Pancreas (tissue), 10 donors: Measurements from ENCODE around the gene SYT5. TPM values are rescaled to one million over a fixed set of nuclear protein-coding genes. Genes with fewer than 3 reads are reported as not detected.

Experiments used
- ATAC-seq, 4 donors: fragments of 200-7000 bp; cut with Tn5 transposase; one replicate each; pipeline versions ENCODE4 v1.8.0 to v1.9.1; 2020; ENCODE audit warnings: mild to moderate bottlenecking in 4 of 4, moderate library complexity in 4 of 4
- DNase-seq, 6 donors: peaks; one replicate each; pipeline ENCODE4 v3.0.0-alpha.2; 2020
- FAIRE-seq: peaks from 2 replicates; lab custom pipeline; 2012; peaks lifted over from hg19 to GRCh38; lab: Jason Lieb, UNC
- H3K27ac ChIP-seq, 4 donors: fragments of 200-600 bp; sonication (generic); 1 replicate in 3 of 4; 2 replicates in 1 of 4; pipeline versions ENCODE4 v1.5.0 to v1.8.0; 2020
- H3K27me3 ChIP-seq, 4 donors: fragments of 200-600 bp; one replicate each; pipeline ENCODE4 v1.8.0; 2021
- H3K36me3 ChIP-seq, 3 donors: fragments of 200-600 bp; sonication (generic) in 1 of 3; one replicate each; pipeline versions ENCODE4 v1.5.0 to v1.8.0; 2020 to 2021
- H3K4me1 ChIP-seq, 3 donors: fragments of 200-600 bp; one replicate each; pipeline ENCODE4 v1.8.0; 2021
- H3K4me3 ChIP-seq, 4 donors: fragments of 200-600 bp; sonication (generic) in 2 of 4; one replicate each; pipeline versions ENCODE4 v1.5.0 to v1.8.0; 2020 to 2021
- H3K9me3 ChIP-seq, 4 donors: fragments of 200-600 bp; one replicate each; pipeline ENCODE4 v1.8.0; 2021
- WGBS, 2 donors: extraction: QIAGEN DNeasy Blood & Tissue Kit; methylation state at CpG; one replicate each; pipeline ENCODE4 v1.1.7; 2013; 5-methylcytosine and 5-hydroxymethylcytosine counted together
- intact Hi-C, 3 donors: fragments of 100-400 bp; cut with DNase I; formaldehyde crosslinking; loops; one replicate each; pipeline versions ENCODE4 v1.11.1 to v1.14.2; 2022
- polyA plus RNA-seq, 2 donors: library from polyadenylated mRNA; stranded (reverse); fragments of 200-250 nt; gene quantifications; one replicate each; pipeline ENCODE4 v1.2.3, GENCODE V29; 2013
- total RNA-seq, 6 donors: library from RNA; stranded (reverse); fragmentation: NEBNext Ultra II Directional in 4 of 6; extraction: Animal tissue kit (Norgen Biotek cat#: 25700) in 4 of 6; gene quantifications; one replicate each; pipeline versions ENCODE4 v1.2.1 to v1.2.4, GENCODE V29; 2021 to 2023
- TF ChIP-seq, protein P1 (sequence below), 4 donors: fragments of 200-600 bp; sonication (generic) in 3 of 4; IDR thresholded peaks; one replicate each; pipeline versions ENCODE4 v1.5.0 to v1.8.0; 2021; ENCODE audit warnings: antibody characterized with exemption in 4 of 4
- donor health status: healthy with polysubstance abuse.
- donor health status: DM: no; HTN: no; CAD: no; lungs with moderate emphysema.
- donor health status: DM: no; HTN: no; CAD: no.
- donor health status: control.
- donor health status: control.
- donor health status: Bipolar disorder and iron deficiency.
- donor health status: DM: yes; HTN: yes; CAD: no.
- donor health status: DM: no; HTN: no; CAD: no.
- donor health status: DM: no; HTN: no; CAD: no.
- donor health status: DM: yes; HTN: yes; CAD: no.

SYT5 gene
- total RNA-seq, result 1 to 10 TPM in 5 of 6 donors, under 1 TPM in 1; 0.88 to 3.7 (median 1.7) TPM
- 10 to 100 TPM; 10.6 to 41.1 TPM for polyA plus RNA-seq

DNA sequence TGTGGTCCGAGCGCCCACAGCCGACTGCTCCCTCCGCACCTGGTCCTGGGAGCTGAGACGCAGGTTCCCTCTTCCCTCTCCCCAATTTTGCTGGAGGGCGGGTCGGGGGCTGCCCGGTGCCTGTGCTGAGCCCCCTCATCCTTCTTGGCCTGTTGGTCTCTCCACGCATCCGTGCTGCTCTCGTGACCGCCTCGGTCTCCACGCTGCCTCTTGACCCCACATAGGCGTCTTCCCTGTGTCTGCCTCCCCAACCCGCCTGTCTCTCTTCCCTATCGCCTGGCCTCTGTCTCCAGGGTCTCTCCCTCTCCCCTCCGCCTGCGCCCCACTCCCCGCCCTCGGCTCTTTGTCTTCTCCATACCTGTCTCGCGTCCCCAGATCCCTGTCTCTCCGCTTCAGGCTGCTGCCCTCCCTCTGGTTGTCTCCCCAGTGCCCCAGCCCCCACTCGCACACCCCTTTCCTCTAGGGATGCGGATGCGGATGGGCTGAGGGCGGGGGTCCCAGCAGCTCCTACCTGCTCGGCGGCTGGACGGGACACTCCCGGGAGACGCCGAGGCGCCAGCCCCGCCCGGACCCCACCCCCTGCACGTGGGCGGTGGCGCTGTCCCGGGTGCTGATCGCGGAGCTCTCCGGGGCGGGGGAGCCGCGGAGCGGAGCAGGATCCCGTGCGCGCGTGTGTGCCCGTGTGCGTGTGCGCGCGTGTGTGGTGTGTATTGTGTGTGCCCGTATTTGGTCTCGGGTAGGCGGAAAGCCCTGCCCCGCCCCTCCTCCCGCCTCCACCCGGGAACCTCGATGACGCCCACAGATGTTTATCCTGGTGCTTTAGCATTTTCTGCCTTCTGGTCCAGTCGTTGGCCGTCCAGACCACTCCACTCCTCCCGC, at the start of gene SYT5:
TSS of gene SYT5 (minus strand) at position 684 of the 879 bp plus-strand sequence. CDS start 1,248 bp downstream, outside the sequence.
- WGBS, 2 donors, result 1 to 3% methylated on average over 36 to 68 of the region's 68 CpGs
- Histone ChIP-seq H3K36me3 (no peaks in the 10 kb centered on the region), H3K9me3 (no peaks in the 10 kb centered on the region), H3K4me3 (peak within 1 kb of the TSS in 3 of 4 donors; percentile 4 to 14 (median 5)), H3K27ac (no peak within 1 kb of the TSS), H3K27me3 (peaks cover 0 to 41% (median 5%) of the 10 kb centered on the region in 4 donors), H3K4me1 (no peaks in the 10 kb centered on the region)
- DNase-seq (peak in 5 of 6 donors; percentile 38 to 81 (median 67)), FAIRE-seq (no peak), ATAC-seq (peak; percentile 79 to 93 (median 84))
- intact Hi-C loops, result no loop called here
- TF ChIP-seq, protein P1, sequence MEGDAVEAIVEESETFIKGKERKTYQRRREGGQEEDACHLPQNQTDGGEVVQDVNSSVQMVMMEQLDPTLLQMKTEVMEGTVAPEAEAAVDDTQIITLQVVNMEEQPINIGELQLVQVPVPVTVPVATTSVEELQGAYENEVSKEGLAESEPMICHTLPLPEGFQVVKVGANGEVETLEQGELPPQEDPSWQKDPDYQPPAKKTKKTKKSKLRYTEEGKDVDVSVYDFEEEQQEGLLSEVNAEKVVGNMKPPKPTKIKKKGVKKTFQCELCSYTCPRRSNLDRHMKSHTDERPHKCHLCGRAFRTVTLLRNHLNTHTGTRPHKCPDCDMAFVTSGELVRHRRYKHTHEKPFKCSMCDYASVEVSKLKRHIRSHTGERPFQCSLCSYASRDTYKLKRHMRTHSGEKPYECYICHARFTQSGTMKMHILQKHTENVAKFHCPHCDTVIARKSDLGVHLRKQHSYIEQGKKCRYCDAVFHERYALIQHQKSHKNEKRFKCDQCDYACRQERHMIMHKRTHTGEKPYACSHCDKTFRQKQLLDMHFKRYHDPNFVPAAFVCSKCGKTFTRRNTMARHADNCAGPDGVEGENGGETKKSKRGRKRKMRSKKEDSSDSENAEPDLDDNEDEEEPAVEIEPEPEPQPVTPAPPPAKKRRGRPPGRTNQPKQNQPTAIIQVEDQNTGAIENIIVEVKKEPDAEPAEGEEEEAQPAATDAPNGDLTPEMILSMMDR (IDR thresholded peaks at IDR 0.05), result no peak

DNA sequence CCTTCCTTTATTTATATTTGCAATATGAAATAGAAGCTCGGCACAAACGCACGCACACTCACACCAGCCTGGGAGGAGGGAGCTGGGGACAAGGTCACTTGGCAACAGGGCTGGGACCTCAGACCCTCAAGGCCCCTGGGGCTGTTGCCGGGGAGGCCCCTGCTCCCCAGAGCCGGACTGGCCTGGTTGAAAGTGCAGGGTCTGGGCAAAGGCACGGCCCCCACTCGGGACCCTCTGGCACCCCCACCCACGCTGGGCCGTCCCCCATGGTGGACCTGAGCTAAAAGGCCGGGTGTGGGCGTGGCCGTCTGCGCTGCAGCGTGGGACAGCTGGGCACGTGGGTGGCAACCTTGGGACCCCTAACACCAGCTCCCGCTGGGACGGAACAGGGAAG, 49.7 kb upstream of the SYT5 start:
- Histone ChIP-seq H3K36me3 (peaks cover 0 to 35% (median 7%) of the 10 kb centered on the region in 3 donors), H3K4me1 (no peaks in the 10 kb centered on the region), H3K9me3 (no peaks in the 10 kb centered on the region), H3K27me3 (no peaks in the 10 kb centered on the region), H3K27ac (no peak overlapping the region), H3K4me3 (no peak overlapping the region)
- TF ChIP-seq, protein P1 (IDR thresholded peaks at IDR 0.05), result no peak
- WGBS, 2 donors, result 84 to 86% methylated on average over 17 of the region's 17 CpGs
- FAIRE-seq, result no peak
- peak in 2 of 6 donors; percentile 30 to 67 for DNase-seq
- intact Hi-C loops, result no loop called here
- no peak for ATAC-seq

DNA sequence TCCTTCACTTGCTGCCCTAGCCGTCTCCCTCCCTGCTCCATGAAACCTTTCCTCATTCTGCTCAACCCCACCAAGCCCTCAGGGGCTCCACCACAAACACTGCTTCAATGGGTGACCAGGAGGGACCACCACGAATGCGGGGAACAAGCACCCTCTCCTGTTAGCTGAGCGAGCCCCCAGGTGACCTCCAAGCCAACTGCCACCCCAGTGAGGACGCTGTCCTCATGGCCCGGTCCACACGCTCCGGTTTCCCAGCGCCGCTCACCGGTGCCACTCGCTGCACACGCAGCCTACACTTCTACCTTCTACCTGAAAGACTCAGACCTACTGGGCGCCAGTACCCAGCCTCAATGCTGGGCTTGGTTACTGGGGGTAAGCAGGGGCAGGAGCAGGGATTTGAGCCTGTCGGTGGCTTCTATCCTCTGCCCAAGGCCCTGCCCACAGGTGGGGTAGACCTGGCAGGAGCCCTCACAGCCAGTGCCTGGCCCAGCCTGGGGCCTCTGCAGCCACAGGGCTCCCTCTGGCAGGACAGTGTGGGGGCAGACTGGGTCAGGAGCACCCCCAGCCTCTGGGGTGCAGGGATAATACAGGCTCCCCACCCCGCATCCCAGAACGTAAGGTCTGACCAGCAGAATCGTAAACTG, 49.2 kb upstream of the SYT5 start:
- no peak for FAIRE-seq
- no peak for ATAC-seq
- peak in 1 of 6 donors; percentile 15 for DNase-seq
- TF ChIP-seq, protein P1 (IDR thresholded peaks at IDR 0.05), result no peak
- no peaks in the 10 kb centered on the region for H3K27me3 ChIP-seq
- intact Hi-C loops, result no loop called here
- no peak overlapping the region for H3K4me3 ChIP-seq
- H3K4me1 ChIP-seq, result no peaks in the 10 kb centered on the region
- no peaks in the 10 kb centered on the region for H3K9me3 ChIP-seq
- H3K27ac ChIP-seq, result no peak overlapping the region
- peaks cover 0 to 30% (median 7%) of the 10 kb centered on the region in 3 donors for H3K36me3 ChIP-seq
- 94 to 97% methylated on average over 18 of the region's 18 CpGs for WGBS, 2 donors

DNA sequence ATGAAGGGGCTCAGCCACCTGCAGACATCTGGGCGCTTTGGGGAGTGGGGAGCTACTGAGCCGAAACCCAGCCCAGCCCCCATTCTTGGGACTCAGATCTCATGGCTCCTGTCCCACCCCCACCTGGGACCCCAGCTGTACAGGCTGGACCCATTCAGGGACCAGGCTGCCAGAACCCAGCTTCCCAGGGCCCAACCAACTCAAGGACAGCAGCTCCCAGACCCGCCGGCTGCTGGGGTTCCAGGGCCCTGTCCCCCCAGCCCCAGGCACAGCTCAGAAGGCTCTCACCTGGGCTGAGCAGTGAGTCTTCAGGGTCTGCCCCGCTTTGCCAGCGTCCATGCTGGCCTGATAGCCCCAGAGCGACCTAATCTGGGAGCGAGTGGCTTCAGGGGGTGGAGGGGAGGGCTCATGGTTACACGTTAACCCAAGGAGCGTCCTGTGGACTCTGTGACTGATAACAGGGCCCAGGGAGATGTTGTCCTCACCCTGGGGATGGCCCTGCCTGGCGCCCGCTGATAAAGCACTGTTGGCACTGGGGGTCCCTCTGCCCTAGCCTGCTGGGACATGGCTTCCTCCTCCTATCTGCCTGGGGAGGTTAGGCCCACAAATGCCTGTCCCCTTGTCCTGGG, 48.4 kb upstream of the SYT5 start, which contains the start of gene TMEM86B:
TSS of gene TMEM86B (minus strand) at position 361 of the 629 bp plus-strand sequence. CDS start at position 339, 22 bp downstream.
- FAIRE-seq, result no peak
- WGBS, 2 donors, result 44 to 60% methylated on average over 9 to 12 of the region's 12 CpGs
- Histone ChIP-seq H3K4me3 (no peak within 1 kb of the TSS), H3K9me3 (no peaks in the 10 kb centered on the region), H3K27ac (no peak within 1 kb of the TSS), H3K4me1 (no peaks in the 10 kb centered on the region), H3K27me3 (no peaks in the 10 kb centered on the region), H3K36me3 (peaks cover 0 to 26% (median 7%) of the 10 kb centered on the region in 3 donors)
- intact Hi-C loops, result no loop called here
- DNase-seq, result peak in 2 of 6 donors; percentile 21 to 53
- TF ChIP-seq, protein P1 (IDR thresholded peaks at IDR 0.05), result no peak
- peak in 3 of 4 donors; percentile 59 to 70 (median 64) for ATAC-seq
